T-helper 17 cell (primary cell): Measurements from ENCODE around the gene OR52E2. TPM values are rescaled to one million over a fixed set of nuclear protein-coding genes. Genes with fewer than 3 reads are reported as not detected.

Source experiments
- ATAC-seq: fragments of 150-1000 bp; cut with Tn5 transposase; 2 replicates; pipeline ENCODE4 v1.10.0; 2021; ENCODE audit warnings: mild to moderate bottlenecking, moderate library complexity
- DNase-seq, 3 donors: peaks; one replicate each; pipeline versions ENCODE4 v3.0.0 to v3.0.0-alpha.2; 2020 to 2021
- H3K9me3 ChIP-seq: one replicate; pipeline ENCODE4 v1.7.0; 2013; ENCODE audit warnings: low read length, mild to moderate bottlenecking; ENCODE audit not compliant: control insufficient read depth, poor library complexity, severe bottlenecking
- H3K27ac Mint-ChIP-seq: one replicate; pipeline ENCODE4 v1.8.0; 2022; ENCODE audit warnings: mild to moderate bottlenecking, moderate library complexity, mixed read lengths
- H3K27me3 Mint-ChIP-seq: one replicate; pipeline ENCODE4 v1.8.0; 2022; ENCODE audit warnings: mixed read lengths
- H3K36me3 Mint-ChIP-seq: one replicate; pipeline ENCODE4 v1.8.0; 2022; ENCODE audit warnings: low read depth, mixed read lengths
- H3K4me1 Mint-ChIP-seq: one replicate; pipeline ENCODE4 v1.8.0; 2022; ENCODE audit warnings: mild to moderate bottlenecking, mixed read lengths
- H3K4me3 Mint-ChIP-seq: one replicate; pipeline ENCODE4 v1.8.0; 2022; ENCODE audit warnings: mild to moderate bottlenecking, moderate library complexity, mixed read lengths
- total RNA-seq, 4 donors: library from RNA in 2 of 4; stranded (reverse) in 2 of 4; gene quantifications; one replicate each; pipeline ENCODE4 v1.2.3 and lab custom pipeline; 2022 to 2026

OR52E2 gene
- total RNA-seq, 2 donors from 2014 or later: not detected

DNA sequence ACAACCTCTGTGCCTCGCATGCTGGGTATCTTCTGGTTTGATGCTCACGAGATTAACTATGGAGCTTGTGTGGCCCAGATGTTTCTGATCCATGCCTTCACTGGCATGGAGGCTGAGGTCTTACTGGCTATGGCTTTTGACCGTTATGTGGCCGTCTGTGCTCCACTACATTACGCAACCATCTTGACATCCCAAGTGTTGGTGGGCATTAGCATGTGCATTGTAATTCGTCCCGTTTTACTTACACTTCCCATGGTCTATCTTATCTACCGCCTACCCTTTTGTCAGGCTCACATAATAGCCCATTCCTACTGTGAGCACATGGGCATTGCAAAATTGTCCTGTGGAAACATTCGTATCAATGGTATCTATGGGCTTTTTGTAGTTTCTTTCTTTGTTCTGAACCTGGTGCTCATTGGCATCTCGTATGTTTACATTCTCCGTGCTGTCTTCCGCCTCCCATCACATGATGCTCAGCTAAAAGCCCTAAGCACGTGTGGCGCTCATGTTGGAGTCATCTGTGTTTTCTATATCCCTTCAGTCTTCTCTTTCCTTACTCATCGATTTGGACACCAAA, 12.6 kb downstream of the OR52E2 start:
- ATAC-seq: no peak
- no peaks in the 10 kb centered on the region for H3K36me3 Mint-ChIP-seq
- H3K9me3 ChIP-seq: no peaks in the 10 kb centered on the region
- no peaks in the 10 kb centered on the region for H3K4me1 Mint-ChIP-seq
- peaks cover 4% of the 10 kb centered on the region for H3K27me3 Mint-ChIP-seq
- no peak overlapping the region for H3K4me3 Mint-ChIP-seq
- no peak for DNase-seq
- H3K27ac Mint-ChIP-seq: no peak overlapping the region

DNA sequence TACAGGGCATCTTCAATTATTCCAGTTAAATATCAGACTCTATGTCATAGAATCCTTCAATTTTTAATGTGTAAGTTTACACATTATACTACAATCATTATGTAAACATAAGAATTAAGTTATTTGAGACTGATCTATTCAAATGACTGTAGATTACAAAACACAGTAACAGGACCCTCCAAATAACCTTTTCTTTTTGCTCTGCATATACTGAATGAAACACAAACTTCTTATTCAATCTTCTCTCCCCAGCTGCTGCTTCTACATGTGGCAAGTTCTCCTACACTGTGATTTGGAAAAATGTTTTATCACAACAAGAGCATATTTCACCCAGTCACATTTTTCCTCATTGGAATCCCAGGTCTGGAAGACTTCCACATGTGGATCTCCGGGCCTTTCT, 13.2 kb downstream of the OR52E2 start, which contains the start of gene OR52J3:
OR52J3 (plus strand) TSS at position 301 of the 400 bp plus-strand sequence; CDS start at position 301, 0 bp downstream.
- DNase-seq (no peak), ATAC-seq (no peak)
- Mint-ChIP-seq H3K27ac (no peak within 1 kb of the TSS), H3K4me3 (no peak within 1 kb of the TSS), H3K4me1 (no peaks in the 10 kb centered on the region), H3K27me3 (peaks cover 4% of the 10 kb centered on the region), H3K36me3 (no peaks in the 10 kb centered on the region)
- H3K9me3 ChIP-seq: no peaks in the 10 kb centered on the region

DNA sequence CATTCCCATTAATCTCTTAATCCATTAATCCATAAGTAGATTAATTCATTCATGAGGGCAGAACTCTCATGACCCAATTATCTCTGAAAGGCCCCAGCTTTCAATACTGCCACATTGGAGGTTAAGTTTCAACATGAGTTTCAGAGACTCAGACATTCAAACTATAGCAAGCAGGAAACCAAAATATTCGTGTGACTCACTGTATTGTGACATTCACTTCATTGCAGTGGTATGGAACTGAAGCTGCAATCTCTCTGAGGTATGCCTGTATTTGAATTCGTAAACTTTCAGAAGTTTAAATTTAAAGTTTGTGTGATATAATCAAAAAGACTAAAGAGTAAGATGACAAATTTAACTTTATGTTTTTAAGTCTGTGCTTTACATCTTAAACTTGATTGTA, 16.0 kb downstream of the OR52E2 start:
- Mint-ChIP-seq H3K27ac (no peak overlapping the region), H3K4me3 (no peak overlapping the region), H3K4me1 (no peaks in the 10 kb centered on the region), H3K36me3 (no peaks in the 10 kb centered on the region), H3K27me3 (no peaks in the 10 kb centered on the region)
- ATAC-seq: no peak
- H3K9me3 ChIP-seq: no peaks in the 10 kb centered on the region
- DNase-seq: no peak

DNA sequence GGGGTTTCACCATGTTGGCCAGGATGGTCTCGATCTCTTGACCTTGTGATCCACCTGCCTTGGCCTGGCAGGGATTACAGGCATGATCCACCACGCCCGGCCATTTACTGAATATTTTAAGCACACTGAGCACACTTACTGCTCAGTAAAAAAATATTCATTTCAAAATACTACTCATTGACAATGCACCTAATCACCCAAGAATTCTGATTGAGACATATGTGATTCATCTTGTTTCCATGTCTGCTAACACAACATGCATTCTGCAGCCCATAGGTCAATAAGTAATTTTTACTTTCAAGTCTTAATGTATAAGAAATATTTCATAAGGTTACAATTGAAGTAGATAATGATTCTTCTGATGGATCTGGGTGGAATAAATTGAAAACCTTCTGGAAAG, 17.3 kb downstream of the OR52E2 start:
- H3K4me1 Mint-ChIP-seq: no peaks in the 10 kb centered on the region
- H3K9me3 ChIP-seq: no peaks in the 10 kb centered on the region
- no peaks in the 10 kb centered on the region for H3K27me3 Mint-ChIP-seq
- no peaks in the 10 kb centered on the region for H3K36me3 Mint-ChIP-seq
- H3K27ac Mint-ChIP-seq: no peak overlapping the region
- H3K4me3 Mint-ChIP-seq: no peak overlapping the region
- ATAC-seq (no peak), DNase-seq (no peak)

DNA sequence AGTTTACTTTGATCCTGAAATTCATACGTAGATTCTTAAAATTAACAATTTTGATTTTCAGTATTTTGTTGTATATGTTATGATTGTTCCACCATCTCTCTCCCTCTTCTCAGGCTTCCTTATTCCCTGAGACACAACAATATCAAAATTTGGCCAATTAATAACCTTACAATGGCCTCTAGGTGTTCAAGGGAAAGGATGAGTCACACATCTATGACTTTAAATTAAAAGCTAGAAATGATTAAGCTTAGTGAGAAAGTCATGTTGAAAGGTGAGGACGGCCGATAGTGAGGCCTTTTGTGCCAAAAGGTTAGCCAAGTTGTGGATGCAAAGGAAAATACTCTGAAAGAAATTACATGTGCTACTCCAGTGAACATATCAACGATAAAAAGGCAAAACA, 18.6 kb downstream of the OR52E2 start:
- Mint-ChIP-seq H3K4me1 (no peaks in the 10 kb centered on the region), H3K36me3 (no peaks in the 10 kb centered on the region), H3K27me3 (no peaks in the 10 kb centered on the region), H3K27ac (no peak overlapping the region), H3K4me3 (no peak overlapping the region)
- no peak for DNase-seq
- ATAC-seq: no peak
- H3K9me3 ChIP-seq: no peaks in the 10 kb centered on the region

DNA sequence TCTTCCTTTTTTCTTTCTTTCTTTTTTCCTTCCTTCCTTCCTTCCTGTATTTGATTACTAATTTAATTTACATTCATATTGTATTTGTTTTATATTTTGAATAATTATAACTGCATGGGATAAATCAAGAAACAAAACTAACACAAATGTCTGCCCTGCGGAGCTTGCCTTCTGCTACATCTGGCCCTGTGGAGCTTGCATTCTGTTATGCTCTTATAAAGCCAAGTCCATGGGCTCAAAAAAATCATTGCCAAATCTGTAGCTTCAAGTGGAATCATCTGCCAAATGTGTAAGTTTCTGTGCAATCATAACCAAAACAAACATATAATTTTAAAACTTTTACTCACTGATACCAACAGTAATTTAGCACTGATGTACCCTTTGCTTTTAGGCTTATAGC, 21.1 kb downstream of the OR52E2 start:
- H3K4me1 Mint-ChIP-seq: no peaks in the 10 kb centered on the region
- H3K4me3 Mint-ChIP-seq: no peak overlapping the region
- no peak for DNase-seq
- no peak overlapping the region for H3K27ac Mint-ChIP-seq
- H3K9me3 ChIP-seq: no peaks in the 10 kb centered on the region
- no peaks in the 10 kb centered on the region for H3K27me3 Mint-ChIP-seq
- no peak for ATAC-seq
- H3K36me3 Mint-ChIP-seq: no peaks in the 10 kb centered on the region

DNA sequence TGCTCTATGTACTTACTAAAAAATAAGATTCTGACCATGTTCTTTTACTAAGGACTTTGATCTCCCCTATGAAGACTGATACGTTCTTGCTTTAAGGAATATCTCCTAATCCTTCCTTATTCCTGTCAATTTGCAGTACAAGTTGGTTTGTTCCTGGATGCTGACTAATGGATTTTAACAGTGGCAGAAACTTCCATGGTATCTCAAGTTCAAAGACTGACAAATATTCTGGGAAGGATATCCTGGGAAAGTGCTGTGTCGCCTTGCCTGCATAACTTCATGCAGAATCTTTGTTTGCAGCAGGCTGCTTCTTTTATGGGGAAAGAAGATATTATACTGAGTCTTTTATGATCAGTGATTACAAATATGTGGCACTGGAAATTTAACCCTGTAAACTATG, 21.5 kb downstream of the OR52E2 start:
- no peak overlapping the region for H3K4me3 Mint-ChIP-seq
- no peaks in the 10 kb centered on the region for H3K27me3 Mint-ChIP-seq
- H3K9me3 ChIP-seq: no peaks in the 10 kb centered on the region
- no peak overlapping the region for H3K27ac Mint-ChIP-seq
- ATAC-seq (no peak), DNase-seq (no peak)
- no peaks in the 10 kb centered on the region for H3K4me1 Mint-ChIP-seq
- H3K36me3 Mint-ChIP-seq: no peaks in the 10 kb centered on the region

DNA sequence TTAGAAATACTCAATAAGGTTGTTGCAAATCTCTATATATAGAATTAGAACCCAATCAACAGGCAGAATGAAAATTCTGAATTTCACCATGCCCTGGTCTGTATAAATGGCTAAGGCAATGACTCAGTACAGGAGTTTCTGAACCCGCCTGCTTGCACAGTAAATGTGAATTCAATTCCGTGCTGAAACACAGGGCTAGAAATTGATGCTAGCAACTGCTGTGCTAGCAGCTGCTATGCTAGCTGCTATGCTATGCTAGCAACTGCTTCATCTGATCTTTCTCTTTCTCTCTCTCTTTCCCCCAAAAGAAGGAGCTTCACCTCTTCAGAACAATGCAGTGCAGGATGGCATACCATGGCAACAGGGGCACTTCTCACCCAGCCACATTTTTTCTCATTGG, 22.8 kb downstream of the OR52E2 start:
- DNase-seq (no peak), ATAC-seq (no peak)
- Mint-ChIP-seq H3K4me3 (no peak overlapping the region), H3K27me3 (no peaks in the 10 kb centered on the region), H3K27ac (no peak overlapping the region), H3K4me1 (no peaks in the 10 kb centered on the region), H3K36me3 (no peaks in the 10 kb centered on the region)
- H3K9me3 ChIP-seq: no peaks in the 10 kb centered on the region

DNA sequence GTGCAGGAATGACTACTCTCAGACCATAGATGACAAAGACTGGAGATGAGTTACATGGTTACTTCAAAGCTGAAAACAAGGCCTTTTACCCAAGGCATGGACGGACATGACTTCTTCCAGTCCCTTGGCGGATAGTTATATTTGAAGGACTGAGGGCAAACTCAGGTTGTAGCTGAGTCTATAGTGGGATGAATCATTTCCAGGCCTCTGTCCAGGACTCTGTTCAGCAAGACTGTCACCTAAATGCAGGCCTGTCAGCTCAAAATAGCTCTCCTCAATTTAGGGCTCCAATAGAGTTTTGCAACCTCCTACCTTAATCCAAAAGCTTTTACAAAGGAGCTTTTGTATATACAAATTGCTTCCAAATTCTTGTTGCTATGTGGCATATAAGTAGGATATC, 37.4 kb downstream of the OR52E2 start:
- Mint-ChIP-seq H3K4me3 (no peak overlapping the region), H3K36me3 (no peaks in the 10 kb centered on the region), H3K4me1 (no peaks in the 10 kb centered on the region), H3K27ac (no peak overlapping the region), H3K27me3 (no peaks in the 10 kb centered on the region)
- DNase-seq: no peak
- H3K9me3 ChIP-seq: no peaks in the 10 kb centered on the region
- ATAC-seq: no peak

DNA sequence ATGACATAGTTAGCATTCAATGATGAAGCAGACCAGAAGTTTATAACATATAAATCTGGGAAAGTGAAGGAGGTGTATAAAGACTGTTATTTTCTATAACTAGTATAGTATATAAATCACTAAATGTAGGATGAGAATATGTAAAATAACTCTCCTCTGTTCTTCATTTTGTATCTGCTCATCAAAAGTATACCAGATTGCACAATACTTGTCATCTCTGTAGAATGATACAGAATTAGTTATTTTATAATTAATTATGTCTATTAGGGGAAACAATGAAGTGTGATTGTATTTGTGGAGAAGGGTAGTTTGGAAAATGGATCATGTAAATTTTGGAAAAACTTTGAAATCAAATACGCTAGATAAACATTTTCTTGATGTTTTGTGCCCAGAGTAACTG, 46.4 kb downstream of the OR52E2 start:
- ATAC-seq: no peak
- Mint-ChIP-seq H3K36me3 (no peaks in the 10 kb centered on the region), H3K4me1 (no peaks in the 10 kb centered on the region), H3K27me3 (no peaks in the 10 kb centered on the region), H3K27ac (no peak overlapping the region), H3K4me3 (no peak overlapping the region)
- no peaks in the 10 kb centered on the region for H3K9me3 ChIP-seq
- no peak for DNase-seq

DNA sequence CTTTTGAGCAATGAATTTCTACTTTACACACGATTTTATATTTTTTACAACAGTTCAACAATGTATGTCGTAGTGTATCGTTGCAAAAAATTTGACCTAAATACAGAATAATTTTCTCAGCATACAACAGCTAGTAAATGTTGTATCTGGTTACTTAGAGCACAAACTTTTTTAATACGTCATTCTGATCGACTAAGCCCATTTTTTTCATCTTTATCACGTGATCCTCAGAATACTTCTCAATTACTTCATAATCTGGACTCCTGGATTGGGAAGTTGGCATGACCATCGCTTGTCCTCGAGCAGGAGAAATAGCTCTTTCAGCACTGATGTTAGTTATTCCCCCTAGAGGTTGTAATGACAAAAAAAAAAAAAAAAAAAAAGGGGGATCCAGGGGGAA, 48.2 kb downstream of the OR52E2 start:
- DNase-seq (no peak), ATAC-seq (no peak)
- H3K36me3 Mint-ChIP-seq: no peaks in the 10 kb centered on the region
- no peaks in the 10 kb centered on the region for H3K4me1 Mint-ChIP-seq
- no peak overlapping the region for H3K4me3 Mint-ChIP-seq
- H3K27ac Mint-ChIP-seq: no peak overlapping the region
- peaks cover 5% of the 10 kb centered on the region for H3K27me3 Mint-ChIP-seq
- H3K9me3 ChIP-seq: no peaks in the 10 kb centered on the region

Other genes starting within 250 kb of the OR52E2 start
- gene OR51F2, start 238.3 kb downstream of the OR52E2 start, total RNA-seq: not detected
- not detected for gene OR51S1, start 210.4 kb downstream of the OR52E2 start, total RNA-seq
- not detected for gene OR51T1, start 177.7 kb downstream of the OR52E2 start, total RNA-seq
- not detected for gene OR51A7, start 155.8 kb downstream of the OR52E2 start, total RNA-seq
- not detected for gene OR51G2, start 140.3 kb downstream of the OR52E2 start, total RNA-seq
- gene OR51G1, start 135.3 kb downstream of the OR52E2 start, total RNA-seq: not detected
- gene OR51A4, start 112.0 kb downstream of the OR52E2 start, total RNA-seq: not detected
- gene OR51A2, start 103.9 kb downstream of the OR52E2 start, total RNA-seq: not detected
- not detected for gene OR51L1, start 64.8 kb downstream of the OR52E2 start, total RNA-seq
- not detected for gene OR52J3, start 13.1 kb downstream of the OR52E2 start, total RNA-seq
- gene OR52E1, start 9.9 kb upstream of the OR52E2 start, total RNA-seq: not detected
- gene OR52A5, start 78.7 kb upstream of the OR52E2 start, total RNA-seq: not detected
- gene OR52A1, start 95.1 kb upstream of the OR52E2 start, total RNA-seq: not detected
- not detected for gene OR51V1, start 141.1 kb upstream of the OR52E2 start, total RNA-seq
- 1 to 10 TPM in 1 of 2 donors, not detected in 1; 1.3 TPM for gene HBB, start 167.4 kb upstream of the OR52E2 start, total RNA-seq
- gene HBD, start 174.9 kb upstream of the OR52E2 start, total RNA-seq: 1 to 10 TPM in 1 of 2 donors, not detected in 1; 1.0 TPM
- gene HBG1, start 190.2 kb upstream of the OR52E2 start, total RNA-seq: not detected
- 1 to 10 TPM in 1 of 2 donors, not detected in 1; 1.7 TPM for gene HBG2, start 195.2 kb upstream of the OR52E2 start, total RNA-seq
- not detected for gene HBE1, start 210.3 kb upstream of the OR52E2 start, total RNA-seq
- gene OR51B4, start 242.3 kb upstream of the OR52E2 start, total RNA-seq: not detected